SK-N-SH (cell line): ENCODE results near the gene PRKAB1.

Source experiments
- CHD2 ChIP-seq: fragments of 150-350 bp; IDR thresholded peaks from 2 replicates; pipeline ENCODE4 v1.6.1; 2018; ENCODE audit warnings: low read length; ENCODE audit not compliant: partially characterized antibody
- RCOR1 ChIP-seq: fragments of 150-350 bp; IDR thresholded peaks from 2 replicates; pipeline ENCODE4 v1.6.1; 2017; ENCODE audit warnings: antibody characterized with exemption, low read length
- RFX5 ChIP-seq: IDR thresholded peaks from 2 replicates; pipeline ENCODE4 v1.6.1; 2012; ENCODE audit warnings: mild to moderate bottlenecking, improper control_type of control experiment, low read length
- TF ChIP-seq, protein P1 (sequence below): fragments of 200-600 bp; sonication (generic); IDR thresholded peaks from 2 replicates; pipeline ENCODE4 v1.6.1; 2017; ENCODE audit warnings: antibody characterized with exemption, mild to moderate bottlenecking, moderate library complexity

DNA sequence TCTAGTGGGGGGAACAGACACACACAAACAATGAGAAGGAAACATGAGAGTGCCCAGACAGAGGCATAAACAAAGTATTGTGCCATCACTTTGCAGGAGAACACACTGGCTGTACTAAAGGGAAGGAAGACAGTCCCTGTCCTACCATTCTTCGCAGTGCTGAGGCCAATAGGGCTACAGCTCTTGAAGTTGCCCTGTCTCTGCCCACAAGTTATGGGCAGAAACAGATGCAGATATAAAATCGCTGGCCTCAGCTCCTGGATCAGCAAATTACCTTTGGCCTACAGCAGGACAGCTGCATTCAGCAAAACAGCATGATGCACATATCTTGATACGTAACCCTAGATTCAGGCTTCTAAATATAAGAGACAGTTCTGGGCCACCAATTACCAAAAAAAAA is 23.0 kb upstream of the PRKAB1 start:
- TF ChIP-seq, protein P1, sequence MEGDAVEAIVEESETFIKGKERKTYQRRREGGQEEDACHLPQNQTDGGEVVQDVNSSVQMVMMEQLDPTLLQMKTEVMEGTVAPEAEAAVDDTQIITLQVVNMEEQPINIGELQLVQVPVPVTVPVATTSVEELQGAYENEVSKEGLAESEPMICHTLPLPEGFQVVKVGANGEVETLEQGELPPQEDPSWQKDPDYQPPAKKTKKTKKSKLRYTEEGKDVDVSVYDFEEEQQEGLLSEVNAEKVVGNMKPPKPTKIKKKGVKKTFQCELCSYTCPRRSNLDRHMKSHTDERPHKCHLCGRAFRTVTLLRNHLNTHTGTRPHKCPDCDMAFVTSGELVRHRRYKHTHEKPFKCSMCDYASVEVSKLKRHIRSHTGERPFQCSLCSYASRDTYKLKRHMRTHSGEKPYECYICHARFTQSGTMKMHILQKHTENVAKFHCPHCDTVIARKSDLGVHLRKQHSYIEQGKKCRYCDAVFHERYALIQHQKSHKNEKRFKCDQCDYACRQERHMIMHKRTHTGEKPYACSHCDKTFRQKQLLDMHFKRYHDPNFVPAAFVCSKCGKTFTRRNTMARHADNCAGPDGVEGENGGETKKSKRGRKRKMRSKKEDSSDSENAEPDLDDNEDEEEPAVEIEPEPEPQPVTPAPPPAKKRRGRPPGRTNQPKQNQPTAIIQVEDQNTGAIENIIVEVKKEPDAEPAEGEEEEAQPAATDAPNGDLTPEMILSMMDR: no peak
- TF ChIP-seq RFX5 (no peak), CHD2 (no peak), RCOR1 (no peak)
